ENCODE results near the gene DCUN1D2. TPM values are rescaled to one million over a fixed set of nuclear protein-coding genes. Genes with fewer than 3 reads are reported as not detected.
"Not testable (repeated sequence)": the region's sequence is repeated elsewhere in the genome, so short reads cannot be mapped to it uniquely, and the experiment has no call there.

The DCUN1D2 gene
- total RNA-seq, 1 donor from 2014 or later: 26.2 TPM

DNA sequence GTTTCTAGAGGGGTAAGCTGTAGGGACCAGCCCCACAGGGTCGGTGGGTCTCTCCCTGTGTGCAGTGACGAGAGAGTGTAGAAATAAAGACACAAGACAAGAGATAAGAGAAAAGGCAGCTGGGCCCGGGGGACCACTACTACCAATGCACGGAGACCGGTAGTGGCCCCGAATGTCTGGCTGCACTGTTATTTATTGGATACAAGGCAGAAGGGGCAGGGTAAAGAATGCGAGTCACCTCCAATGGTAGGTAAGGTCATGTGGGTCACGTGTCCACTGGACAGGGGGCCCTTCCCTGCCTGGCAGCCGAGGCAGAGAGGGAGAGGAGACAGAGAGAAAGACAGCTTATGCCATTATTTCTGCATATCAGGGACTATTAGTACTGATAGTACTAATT is 40.2 kb downstream of the DCUN1D2 start:
- H3K27ac Mint-ChIP-seq; CTCF ChIA-PET; H3K4me3 Mint-ChIP-seq; DNase-seq; H3K9me3 Mint-ChIP-seq; POLR2A ChIA-PET; H3K27me3 Mint-ChIP-seq; ATAC-seq (ENCODE audit: low read depth): not testable (repeated sequence)
- peaks cover 19% of the 10 kb centered on the region for H3K36me3 Mint-ChIP-seq (ENCODE audit: low read depth)
- H3K4me1 Mint-ChIP-seq: peaks cover 19% of the 10 kb centered on the region
- intact Hi-C loops (cut with micrococcal nuclease): loop anchor here (5.0 kb wide), 1 partner anchor 243 kb away; the partner anchor contains the start of genes CUL4A and PCID2

DNA sequence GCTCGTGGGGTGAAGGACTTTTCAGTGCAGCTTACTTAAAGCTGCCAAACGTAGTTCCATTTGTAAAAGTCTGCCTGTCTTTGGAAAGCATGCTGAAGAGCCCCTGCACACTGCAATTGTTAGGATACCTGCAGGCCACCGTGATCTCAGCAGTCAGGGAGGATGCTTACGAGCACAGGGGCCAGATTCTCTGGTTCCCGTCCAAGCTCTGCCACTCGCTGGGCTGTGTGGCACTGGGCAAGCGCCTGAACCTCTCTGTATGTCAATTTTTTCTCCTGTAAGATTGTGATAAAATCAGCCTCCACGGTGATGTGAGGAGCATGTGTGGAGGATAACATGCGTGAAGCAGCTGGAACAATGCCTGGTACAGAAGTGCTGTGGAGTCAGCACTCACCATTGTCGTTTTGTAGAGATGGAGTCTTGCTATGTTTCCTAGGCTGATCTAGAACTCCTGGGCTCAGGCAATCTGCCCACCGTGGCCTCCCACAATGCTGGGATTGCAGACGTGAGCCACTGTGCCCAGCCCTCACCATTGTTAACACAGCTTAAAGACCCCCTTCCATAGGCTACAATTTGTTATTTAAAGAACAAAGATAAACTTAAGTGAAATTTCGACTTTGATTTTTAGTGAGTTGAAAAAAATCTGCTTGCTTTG is 40.7 kb downstream of the DCUN1D2 start:
- DNase-seq (no peak), ATAC-seq (ENCODE audit: low read depth) (no peak)
- intact Hi-C loops (cut with micrococcal nuclease): loop anchor here (5.0 kb wide), 1 partner anchor 243 kb away; the partner anchor contains the start of genes CUL4A and PCID2
- Mint-ChIP-seq H3K9me3 (no peaks in the 10 kb centered on the region), H3K4me1 (peaks cover 24% of the 10 kb centered on the region), H3K36me3 (ENCODE audit: low read depth) (peaks cover 13% of the 10 kb centered on the region), H3K27ac (peak overlapping the region; percentile 12), H3K4me3 (peak overlapping the region; percentile 15), H3K27me3 (no peaks in the 10 kb centered on the region)
- CTCF ChIA-PET: no interaction called here
- POLR2A ChIA-PET: no interaction called here
- TF ChIP-seq, protein P1, sequence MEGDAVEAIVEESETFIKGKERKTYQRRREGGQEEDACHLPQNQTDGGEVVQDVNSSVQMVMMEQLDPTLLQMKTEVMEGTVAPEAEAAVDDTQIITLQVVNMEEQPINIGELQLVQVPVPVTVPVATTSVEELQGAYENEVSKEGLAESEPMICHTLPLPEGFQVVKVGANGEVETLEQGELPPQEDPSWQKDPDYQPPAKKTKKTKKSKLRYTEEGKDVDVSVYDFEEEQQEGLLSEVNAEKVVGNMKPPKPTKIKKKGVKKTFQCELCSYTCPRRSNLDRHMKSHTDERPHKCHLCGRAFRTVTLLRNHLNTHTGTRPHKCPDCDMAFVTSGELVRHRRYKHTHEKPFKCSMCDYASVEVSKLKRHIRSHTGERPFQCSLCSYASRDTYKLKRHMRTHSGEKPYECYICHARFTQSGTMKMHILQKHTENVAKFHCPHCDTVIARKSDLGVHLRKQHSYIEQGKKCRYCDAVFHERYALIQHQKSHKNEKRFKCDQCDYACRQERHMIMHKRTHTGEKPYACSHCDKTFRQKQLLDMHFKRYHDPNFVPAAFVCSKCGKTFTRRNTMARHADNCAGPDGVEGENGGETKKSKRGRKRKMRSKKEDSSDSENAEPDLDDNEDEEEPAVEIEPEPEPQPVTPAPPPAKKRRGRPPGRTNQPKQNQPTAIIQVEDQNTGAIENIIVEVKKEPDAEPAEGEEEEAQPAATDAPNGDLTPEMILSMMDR (IDR thresholded peaks at IDR 0.05): no peak

- H3K36me3 Mint-ChIP-seq (ENCODE audit: low read depth): peaks cover 13% of the 10 kb centered on the region
- peak overlapping the region; percentile 15 for H3K4me3 Mint-ChIP-seq
- intact Hi-C loops (cut with micrococcal nuclease): no loop called here
- H3K9me3 Mint-ChIP-seq: no peaks in the 10 kb centered on the region
- CTCF ChIA-PET: no interaction called here
- TF ChIP-seq, protein P1 (IDR thresholded peaks at IDR 0.05): no peak
- POLR2A ChIA-PET: interaction anchor here (0.7 kb wide), 1 partner anchor 866 kb away, joined by 6 read pairs; no protein-coding TSS in a partner anchor
- DNase-seq (no peak), ATAC-seq (ENCODE audit: low read depth) (peak; percentile 11)
- no peaks in the 10 kb centered on the region for H3K27me3 Mint-ChIP-seq
- peaks cover 30% of the 10 kb centered on the region for H3K4me1 Mint-ChIP-seq
- peak overlapping the region; percentile 12 for H3K27ac Mint-ChIP-seq
Measured at GRCh38 chr13:113448885-113449692, 41.4 kb downstream of the DCUN1D2 start.

DNA sequence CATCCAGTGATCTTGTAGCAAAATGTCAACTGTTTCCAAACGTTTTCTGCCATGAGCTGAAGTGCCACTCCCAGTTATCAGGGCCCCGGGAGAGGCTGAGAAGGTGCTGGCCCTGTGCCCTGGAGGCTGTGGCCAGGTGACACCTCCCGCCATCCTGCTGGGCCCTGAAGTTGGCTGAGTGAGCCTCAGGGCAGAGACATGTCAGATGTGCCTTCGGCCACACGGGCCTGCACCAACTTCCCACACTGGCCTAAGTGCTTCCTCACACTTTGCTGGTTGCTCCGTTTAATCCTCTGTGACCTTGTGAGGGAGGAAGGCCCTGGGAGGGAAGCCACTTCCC is 42.0 kb downstream of the DCUN1D2 start:
- H3K27me3 Mint-ChIP-seq: no peaks in the 10 kb centered on the region
- H3K27ac Mint-ChIP-seq: no peak overlapping the region
- TF ChIP-seq, protein P1 (IDR thresholded peaks at IDR 0.05): no peak
- ATAC-seq (ENCODE audit: low read depth) (no peak), DNase-seq (no peak)
- CTCF ChIA-PET: no interaction called here
- H3K4me3 Mint-ChIP-seq: no peak overlapping the region
- intact Hi-C loops (cut with micrococcal nuclease): no loop called here
- POLR2A ChIA-PET: interaction anchor here (0.7 kb wide), 1 partner anchor 867 kb away, joined by 6 read pairs; no protein-coding TSS in a partner anchor
- H3K9me3 Mint-ChIP-seq: no peaks in the 10 kb centered on the region
- H3K36me3 Mint-ChIP-seq (ENCODE audit: low read depth): peaks cover 8% of the 10 kb centered on the region
- H3K4me1 Mint-ChIP-seq: peaks cover 30% of the 10 kb centered on the region

DNA sequence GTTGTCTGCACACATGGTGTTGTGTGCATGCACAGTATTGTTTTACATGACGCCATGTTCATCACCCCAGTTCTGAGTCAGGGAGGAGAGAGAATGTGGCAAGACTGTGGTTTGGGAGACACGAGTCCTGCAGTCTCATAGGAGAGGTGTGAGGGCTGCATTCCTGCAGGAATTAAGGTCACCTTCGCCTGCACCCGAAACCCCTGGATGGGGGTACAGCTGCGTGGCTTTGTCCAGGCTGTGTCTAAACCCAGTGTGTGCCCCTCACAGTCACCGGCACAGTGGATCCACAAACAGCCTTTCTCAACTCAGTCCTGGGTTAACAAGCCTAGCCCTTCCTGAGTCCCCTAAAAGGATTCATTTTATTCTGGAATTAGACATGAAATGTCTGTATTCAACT is 42.9 kb downstream of the DCUN1D2 start:
- peaks cover under 1% of the 10 kb centered on the region for H3K36me3 Mint-ChIP-seq (ENCODE audit: low read depth)
- DNase-seq (no peak), ATAC-seq (ENCODE audit: low read depth) (no peak)
- no peaks in the 10 kb centered on the region for H3K27me3 Mint-ChIP-seq
- POLR2A ChIA-PET: no interaction called here
- no peak overlapping the region for H3K27ac Mint-ChIP-seq
- intact Hi-C loops (cut with micrococcal nuclease): loop anchor here (2.0 kb wide), 1 partner anchor 43 kb away; the partner anchor contains the start of gene DCUN1D2
- CTCF ChIA-PET: no interaction called here
- H3K9me3 Mint-ChIP-seq: no peaks in the 10 kb centered on the region
- no peak overlapping the region for H3K4me3 Mint-ChIP-seq
- TF ChIP-seq, protein P1 (IDR thresholded peaks at IDR 0.05): no peak
- H3K4me1 Mint-ChIP-seq: peaks cover 30% of the 10 kb centered on the region
